Smooth muscle cell of trachea (primary cell): ENCODE data around the gene MFSD1. TPM values are rescaled to one million over a fixed set of nuclear protein-coding genes. Genes with fewer than 3 reads are reported as not detected.

Experiments used
- total RNA-seq: library from RNA; depleted of rRNA; stranded (reverse); fragments of >200 nt; gene quantifications from 2 replicates; pipeline ENCODE4 v1.2.1, GENCODE V29; 2014

Gene MFSD1, protein sequence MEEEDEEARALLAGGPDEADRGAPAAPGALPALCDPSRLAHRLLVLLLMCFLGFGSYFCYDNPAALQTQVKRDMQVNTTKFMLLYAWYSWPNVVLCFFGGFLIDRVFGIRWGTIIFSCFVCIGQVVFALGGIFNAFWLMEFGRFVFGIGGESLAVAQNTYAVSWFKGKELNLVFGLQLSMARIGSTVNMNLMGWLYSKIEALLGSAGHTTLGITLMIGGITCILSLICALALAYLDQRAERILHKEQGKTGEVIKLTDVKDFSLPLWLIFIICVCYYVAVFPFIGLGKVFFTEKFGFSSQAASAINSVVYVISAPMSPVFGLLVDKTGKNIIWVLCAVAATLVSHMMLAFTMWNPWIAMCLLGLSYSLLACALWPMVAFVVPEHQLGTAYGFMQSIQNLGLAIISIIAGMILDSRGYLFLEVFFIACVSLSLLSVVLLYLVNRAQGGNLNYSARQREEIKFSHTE
- total RNA-seq, result 140 and 195 TPM in 2 replicates

DNA sequence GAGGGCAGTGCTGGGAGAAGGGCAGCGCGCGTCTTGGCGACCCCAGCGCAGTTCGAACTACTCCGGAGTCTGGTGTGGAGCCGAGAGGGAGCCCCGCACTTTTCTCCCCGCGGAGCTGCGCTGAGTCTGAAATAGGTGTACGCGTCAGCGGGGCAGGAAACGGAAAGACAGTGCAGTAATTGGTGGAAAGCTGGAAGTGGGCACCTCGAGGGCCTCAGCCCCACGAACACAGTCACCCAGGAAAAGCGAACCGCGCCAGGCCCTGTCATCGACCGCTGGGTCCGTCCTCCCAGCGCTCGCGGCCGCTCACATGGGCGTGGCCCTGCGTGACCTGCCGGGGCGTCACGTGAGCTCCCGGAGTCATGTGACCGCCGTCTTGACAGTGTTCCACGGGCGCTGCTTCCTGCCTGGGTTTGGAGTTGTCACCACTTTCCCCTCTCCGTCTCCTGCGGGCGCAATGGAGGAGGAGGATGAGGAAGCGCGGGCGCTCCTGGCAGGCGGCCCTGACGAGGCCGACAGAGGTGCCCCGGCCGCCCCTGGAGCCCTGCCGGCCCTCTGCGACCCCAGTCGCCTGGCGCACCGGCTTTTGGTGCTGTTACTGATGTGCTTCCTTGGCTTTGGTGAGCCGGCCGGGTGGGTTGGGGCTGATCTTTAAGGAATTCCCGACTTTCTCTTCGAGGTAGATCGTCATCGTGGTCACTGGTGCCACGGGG lies at the start of gene MFSD1:
TSS of gene MFSD1 (plus strand) at position 359 of the 713 bp plus-strand sequence. CDS start at position 458, 99 bp downstream.

Other genes with a start within 250 kb of the MFSD1 start
- 11.9 and 12.7 TPM in 2 replicates for gene MLF1, start 230.9 kb upstream of the MFSD1 start, total RNA-seq
- 36.4 and 52.8 TPM in 2 replicates for gene GFM1, start 157.5 kb upstream of the MFSD1 start, total RNA-seq
- gene LXN, start 129.4 kb upstream of the MFSD1 start, total RNA-seq, result 160 and 200 TPM in 2 replicates
- 48.3 and 232 TPM in 2 replicates for gene RARRES1, start 69.6 kb upstream of the MFSD1 start, total RNA-seq